ENCODE data around the gene OTOR.
A peak's percentile ranks its signal among the peaks of the same experiment; 100 is the strongest.

The OTOR gene

GRCh38 chr20:16748308-16748900 lies at the start of gene OTOR:
Gene OTOR (plus strand): TSS chr20:16748358. CDS start chr20:16748402, 44 bp downstream.
- no peak for DNase-seq

- DNase-seq: no peak
Observed at GRCh38 chr20:16699293-16699692, 48.9 kb upstream of the OTOR start.

GRCh38 chr20:16701296-16701695 lies 46.9 kb upstream of the OTOR start:
- no peak for DNase-seq

- no peak for DNase-seq
Observed at GRCh38 chr20:16703570-16703969, 44.6 kb upstream of the OTOR start.

GRCh38 chr20:16707674-16708073 lies 40.5 kb upstream of the OTOR start:
- DNase-seq: no peak

- no peak for DNase-seq
Observed at GRCh38 chr20:16708602-16709001, 39.6 kb upstream of the OTOR start.

GRCh38 chr20:16709017-16709416 lies 39.1 kb upstream of the OTOR start:
- DNase-seq: no peak

GRCh38 chr20:16710781-16711180 lies 37.4 kb upstream of the OTOR start:
- DNase-seq: no peak

GRCh38 chr20:16711661-16712258 lies 36.4 kb upstream of the OTOR start:
- no peak for DNase-seq

GRCh38 chr20:16712511-16712947 lies 35.6 kb upstream of the OTOR start:
- DNase-seq: no peak

GRCh38 chr20:16713066-16713465 lies 35.1 kb upstream of the OTOR start:
- DNase-seq: no peak

GRCh38 chr20:16714242-16714641 lies 33.9 kb upstream of the OTOR start:
- no peak for DNase-seq

GRCh38 chr20:16714751-16715150 lies 33.4 kb upstream of the OTOR start:
- DNase-seq: no peak

GRCh38 chr20:16719421-16719820 lies 28.7 kb upstream of the OTOR start:
- DNase-seq: no peak

GRCh38 chr20:16729080-16729479 lies 19.1 kb upstream of the OTOR start:
- no peak for DNase-seq

- DNase-seq: peak; percentile 95
Observed at GRCh38 chr20:16729565-16730460, 18.3 kb upstream of the OTOR start, which contains the start of gene SNRPB2. Gene SNRPB2 (plus strand): TSS chr20:16730026. CDS start chr20:16731703, 1,677 bp downstream.

GRCh38 chr20:16732506-16733152 lies 15.5 kb upstream of the OTOR start:
- no peak for DNase-seq

- DNase-seq: no peak
Observed at GRCh38 chr20:16740365-16741072, 7.6 kb upstream of the OTOR start.

- DNase-seq: no peak
Observed at GRCh38 chr20:16744178-16744807, 3.9 kb upstream of the OTOR start.

- DNase-seq: no peak
Observed at GRCh38 chr20:16745204-16745603, 3.0 kb upstream of the OTOR start.

- no peak for DNase-seq
Observed at GRCh38 chr20:16747291-16747811, 807 bp upstream of the OTOR start.

- no peak for DNase-seq
Observed at GRCh38 chr20:16749573-16749972, 1.4 kb downstream of the OTOR start.

All from NCI-H526 treated with DMSO at 0.1 percent for 48 hours (cell line).